Adrenal gland (tissue), 5 donors: Measurements from ENCODE around the gene TANC1.

Experiments used
- CTCF ChIP-seq, 6 experiments: fragments of 450-650 bp in 4 of 6; fragments of 200-600 bp in 2 of 6; sonication (generic) in 1 of 6; IDR thresholded peaks; 1 replicate in 5 of 6; 2 replicates in 1 of 6; pipeline versions ENCODE4 v1.5.1 to v1.8.0; 2016 to 2021; ENCODE audit warnings: antibody characterized with exemption in 6 of 6, mild to moderate bottlenecking in 2 of 6, moderate library complexity in 1 of 6
- POLR2A ChIP-seq, 2 donors: fragments of 450-650 bp; IDR thresholded peaks; one replicate each; pipeline ENCODE4 v1.6.1; 2017; ENCODE audit warnings: antibody characterized with exemption in 2 of 2, mild to moderate bottlenecking in 2 of 2, moderate library complexity in 1 of 2
- donor health status: DM: no; HTN: no; CAD: no.

GRCh38 chr2:158966312-158966711 lies 2.1 kb upstream of the TANC1 start:
- TF ChIP-seq CTCF (IDR thresholded peaks at IDR 0.05) (no peak), POLR2A (IDR thresholded peaks at IDR 0.05) (no peak)
